G401 (cell line): Measurements from ENCODE around the gene ADAMTS2. TPM values are rescaled to one million over a fixed set of nuclear protein-coding genes. Genes with fewer than 3 reads are reported as not detected.
"Not testable (repeated sequence)": the region's sequence is repeated elsewhere in the genome, so short reads cannot be mapped to it uniquely, and the experiment has no call there.

ENCODE experiments used
- DNase-seq: peaks from one replicate; pipeline ENCODE4 v3.0.0-alpha.2; 2015; ENCODE audit warnings: low spot score
- in situ Hi-C: cut with HindIII; loops from 2 replicates; pipeline ENCODE4 v1.10.0; 2016; ENCODE audit warnings: low sequenced_read_pairs, mixed read lengths
- total RNA-seq: library from RNA; depleted of rRNA; stranded (reverse); fragments of >200 nt; shearing (Covaris generic); gene quantifications from 2 replicates; pipeline ENCODE4 v1.2.3, GENCODE V29; 2014

ADAMTS2 gene
- total RNA-seq, 1 experiment from 2014 or later: not detected

DNA sequence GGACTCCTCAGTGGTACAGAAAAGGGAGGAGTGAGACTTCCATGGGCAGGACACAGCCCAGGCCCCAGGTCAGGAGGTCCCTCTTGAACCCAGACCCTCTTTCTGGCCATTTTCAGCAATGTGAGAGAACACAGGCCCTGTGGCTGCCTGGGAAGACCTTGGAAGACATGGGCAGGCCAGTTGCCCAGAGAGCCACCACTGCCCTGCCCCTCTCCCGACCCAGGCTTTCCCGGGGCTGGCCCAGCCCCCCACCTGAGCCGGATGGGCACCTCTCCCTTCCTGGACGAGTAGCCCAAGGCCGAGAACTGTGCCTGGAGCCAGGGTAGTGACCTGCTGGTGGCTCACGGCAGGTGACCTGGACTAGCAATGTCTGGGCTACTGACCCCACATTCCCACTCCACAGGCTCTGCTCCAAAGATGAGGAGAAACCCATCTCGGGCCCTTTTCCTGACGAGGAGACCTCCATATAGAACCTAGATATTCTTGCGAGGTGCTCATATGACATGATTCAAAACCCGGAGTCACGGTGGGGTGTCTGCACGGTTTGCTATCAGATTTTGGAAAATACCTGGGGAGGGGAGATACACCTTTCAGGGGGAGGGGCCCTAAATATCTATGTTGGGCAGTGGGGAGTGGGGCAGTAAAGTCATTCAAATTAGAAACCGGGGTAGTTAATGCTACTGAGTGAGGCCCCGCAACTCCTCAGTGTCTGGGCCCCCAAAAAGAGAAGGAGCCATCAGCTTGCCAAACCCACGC lies 225.7 kb downstream of the ADAMTS2 start:
- no peak for DNase-seq
- in situ Hi-C loops: no loop called here

GRCh38 chr5:179118756-179119414 lies 226.4 kb downstream of the ADAMTS2 start:
- in situ Hi-C loops: no loop called here

DNA sequence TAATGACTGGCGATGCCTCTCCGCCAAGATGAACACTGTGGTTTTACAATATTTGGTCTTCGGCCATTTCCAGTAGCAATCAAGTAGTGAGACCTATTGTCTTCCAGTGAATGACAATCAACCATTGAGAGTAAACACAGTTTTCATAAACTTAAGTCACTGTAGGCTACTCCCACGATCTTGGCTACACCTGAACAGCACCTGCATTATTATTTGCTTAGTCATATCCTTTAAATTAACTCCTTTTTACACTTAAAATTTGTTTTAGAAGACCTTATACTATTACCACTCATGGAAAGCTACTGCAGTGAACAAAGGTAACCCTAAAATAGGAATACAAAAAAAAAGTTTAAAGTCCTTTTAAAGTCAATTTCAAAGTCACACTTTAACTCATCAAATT lies 226.9 kb downstream of the ADAMTS2 start:
- in situ Hi-C loops: no loop called here
- DNase-seq: no peak

More at GRCh38 chr5:179118756-179119414, 226.4 kb downstream of the ADAMTS2 start:
- DNase-seq: no peak

- no peak for DNase-seq
- in situ Hi-C loops: no loop called here
These were observed 229.3 kb downstream of the ADAMTS2 start for GRCh38 chr5:179115845-179116524.

- in situ Hi-C loops: no loop called here
These were observed 230.0 kb downstream of the ADAMTS2 start for GRCh38 chr5:179115307-179115706.

DNA sequence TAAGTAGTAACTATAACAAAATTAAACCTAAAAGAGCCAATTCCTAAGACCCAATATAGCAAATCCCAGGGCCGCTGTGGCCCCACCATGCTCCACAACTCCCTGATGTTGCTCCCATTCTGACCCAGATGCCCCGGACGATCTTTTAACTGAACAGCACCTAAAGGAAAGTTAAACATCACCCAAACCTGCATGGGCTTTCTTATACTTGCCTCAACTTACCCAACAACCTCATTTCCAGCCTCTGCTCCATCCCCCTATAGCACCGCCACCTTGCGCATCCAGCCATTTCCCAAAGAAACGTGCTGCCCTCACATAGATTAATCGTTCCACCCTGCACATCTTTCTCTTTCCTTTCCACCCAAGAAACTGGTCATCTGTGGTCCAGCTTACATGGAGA lies 230.5 kb downstream of the ADAMTS2 start:
- no peak for DNase-seq
- in situ Hi-C loops: no loop called here

More at GRCh38 chr5:179115307-179115706, 230.0 kb downstream of the ADAMTS2 start:
- DNase-seq: no peak

DNA sequence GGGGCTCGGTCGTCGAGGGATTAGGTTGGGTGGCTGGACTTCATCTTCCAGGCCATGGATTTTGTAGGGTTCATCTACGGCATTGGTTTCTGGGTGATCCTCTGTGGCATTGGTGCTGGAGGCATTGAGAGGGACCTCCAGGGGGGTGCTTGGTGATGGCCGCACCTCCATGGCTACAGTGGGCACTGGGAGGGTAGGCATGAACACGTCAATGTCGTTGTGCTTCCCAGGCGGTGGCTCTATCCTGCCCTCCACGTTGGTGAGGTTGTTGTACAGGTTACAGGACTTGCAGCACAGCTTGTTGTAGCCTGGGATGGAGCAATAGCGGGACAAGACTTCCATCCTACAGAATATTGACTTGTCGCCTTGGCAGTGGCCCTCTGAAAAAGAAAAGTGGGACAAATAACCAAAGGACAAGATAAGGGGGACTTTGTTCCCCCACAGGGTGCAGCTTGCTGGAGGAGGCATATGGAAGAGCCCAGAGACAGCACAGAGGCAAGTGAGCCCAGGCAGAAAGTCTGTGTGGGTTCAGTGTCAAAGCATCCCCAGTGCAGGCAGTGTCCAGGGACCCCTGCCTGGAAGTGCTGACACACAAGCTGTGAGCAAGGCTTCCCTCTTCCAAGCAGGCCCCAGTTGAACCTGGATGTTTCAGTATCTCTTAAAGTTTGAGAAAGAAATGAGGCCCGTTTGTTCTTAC lies 231.2 kb downstream of the ADAMTS2 start:
- DNase-seq: no peak
- in situ Hi-C loops: no loop called here

GRCh38 chr5:179113143-179113530 lies 232.1 kb downstream of the ADAMTS2 start:
- DNase-seq: no peak
- in situ Hi-C loops: no loop called here

- in situ Hi-C loops: no loop called here
- DNase-seq: no peak
These were observed 232.7 kb downstream of the ADAMTS2 start for GRCh38 chr5:179112469-179113142.

- DNase-seq: no peak
- in situ Hi-C loops: no loop called here
These were observed 233.7 kb downstream of the ADAMTS2 start for GRCh38 chr5:179111267-179112207.

GRCh38 chr5:179110528-179110927 lies 234.7 kb downstream of the ADAMTS2 start:
- in situ Hi-C loops: no loop called here

GRCh38 chr5:179101282-179101681 lies 244.0 kb downstream of the ADAMTS2 start:
- in situ Hi-C loops, DNase-seq: not testable (repeated sequence)

More at GRCh38 chr5:179110528-179110927, 234.7 kb downstream of the ADAMTS2 start:
- no peak for DNase-seq

DNA sequence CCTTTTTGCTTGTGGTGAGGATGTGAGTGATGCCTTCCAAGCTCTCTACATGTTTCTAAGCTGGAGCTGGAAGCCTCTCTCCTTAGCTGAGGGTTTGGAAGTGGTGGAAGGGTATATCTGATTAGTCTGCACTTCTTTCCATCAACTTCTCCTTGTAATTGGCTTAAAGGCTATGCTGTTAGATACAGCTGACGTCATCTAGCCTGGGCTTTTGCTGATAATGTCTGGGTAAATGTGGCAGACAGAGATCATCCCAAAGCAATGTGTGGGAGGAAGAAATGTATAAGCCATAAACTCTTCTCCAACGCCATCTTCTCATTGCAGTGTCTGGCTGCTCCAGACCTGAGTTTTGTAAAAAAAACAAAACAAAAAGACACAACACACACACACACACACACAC lies 255.8 kb downstream of the ADAMTS2 start:
- in situ Hi-C loops: no loop called here
- no peak for DNase-seq

DNA sequence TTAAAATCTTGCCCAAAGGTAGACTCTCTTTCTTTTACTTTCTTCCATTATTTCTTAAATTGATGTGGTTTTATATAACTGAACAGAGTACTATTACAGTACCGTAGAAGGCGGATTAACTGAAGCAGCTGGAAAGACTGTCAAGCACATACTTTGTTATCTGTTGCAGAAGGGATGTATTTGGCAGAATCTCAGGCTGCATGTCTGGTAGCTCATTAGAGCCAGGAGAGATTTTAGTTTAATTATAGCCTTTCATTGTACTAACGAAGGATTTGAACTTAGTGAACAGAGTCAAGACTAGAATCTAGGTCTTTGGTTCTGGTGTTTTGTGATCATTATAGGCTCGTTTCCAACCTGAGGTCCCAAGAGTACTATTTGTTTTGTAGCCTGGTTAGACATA lies 264.5 kb downstream of the ADAMTS2 start:
- DNase-seq: no peak
- in situ Hi-C loops: no loop called here

GRCh38 chr5:179079165-179079987 lies 265.9 kb downstream of the ADAMTS2 start:
- in situ Hi-C loops: no loop called here
- no peak for DNase-seq

- DNase-seq: no peak
- in situ Hi-C loops: no loop called here
These were observed 279.6 kb downstream of the ADAMTS2 start for GRCh38 chr5:179065703-179066102.

DNA sequence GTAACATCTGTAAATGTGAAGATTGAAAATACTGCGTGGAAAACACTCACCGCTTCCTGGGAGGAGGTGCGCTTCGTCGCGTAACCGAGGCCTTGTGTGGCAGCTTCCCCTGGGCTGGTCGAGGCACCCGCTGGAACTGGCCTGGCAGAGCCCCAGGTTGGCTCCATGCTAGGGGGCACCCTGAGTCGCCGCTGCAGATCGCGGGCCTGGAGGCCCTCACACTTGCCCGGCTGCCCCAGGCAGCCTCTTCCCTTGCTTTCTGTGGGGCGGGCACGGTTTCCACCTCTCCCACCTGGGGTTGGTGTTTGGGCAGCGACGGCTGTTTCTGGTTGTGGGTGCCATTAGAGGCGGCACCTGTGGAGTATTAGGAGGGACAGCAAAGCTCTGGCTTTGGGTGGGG lies 284.2 kb downstream of the ADAMTS2 start:
- in situ Hi-C loops: no loop called here
- DNase-seq: peak; percentile 1
